Panc1 (cell line): ENCODE results near the gene UPK3BL1.
"Not testable (repeated sequence)": the region's sequence is repeated elsewhere in the genome, so short reads cannot be mapped to it uniquely, and the experiment has no call there.

Experiments
- POLR2AphosphoS5 ChIP-seq: IDR thresholded peaks from 2 replicates; pipeline ENCODE4 v1.6.1; 2012; ENCODE audit warnings: mild to moderate bottlenecking, low read depth, low read length, moderate library complexity
- TF ChIP-seq, protein P1 (sequence below): fragments of 450-650 bp; IDR thresholded peaks from 2 replicates; pipeline ENCODE4 v1.5.1; 2017; ENCODE audit warnings: mild to moderate bottlenecking
- TF ChIP-seq, protein P2 (sequence below), 2 experiments: IDR thresholded peaks; 2 replicates each; pipeline ENCODE4 v1.6.1; 2011 to 2012; ENCODE audit warnings: low read depth in 2 of 2, control low read depth in 1 of 2, low read length in 1 of 2, mild to moderate bottlenecking in 1 of 2, moderate library complexity in 1 of 2; ENCODE audit not compliant: insufficient read depth in 1 of 2

- TF ChIP-seq, protein P1, sequence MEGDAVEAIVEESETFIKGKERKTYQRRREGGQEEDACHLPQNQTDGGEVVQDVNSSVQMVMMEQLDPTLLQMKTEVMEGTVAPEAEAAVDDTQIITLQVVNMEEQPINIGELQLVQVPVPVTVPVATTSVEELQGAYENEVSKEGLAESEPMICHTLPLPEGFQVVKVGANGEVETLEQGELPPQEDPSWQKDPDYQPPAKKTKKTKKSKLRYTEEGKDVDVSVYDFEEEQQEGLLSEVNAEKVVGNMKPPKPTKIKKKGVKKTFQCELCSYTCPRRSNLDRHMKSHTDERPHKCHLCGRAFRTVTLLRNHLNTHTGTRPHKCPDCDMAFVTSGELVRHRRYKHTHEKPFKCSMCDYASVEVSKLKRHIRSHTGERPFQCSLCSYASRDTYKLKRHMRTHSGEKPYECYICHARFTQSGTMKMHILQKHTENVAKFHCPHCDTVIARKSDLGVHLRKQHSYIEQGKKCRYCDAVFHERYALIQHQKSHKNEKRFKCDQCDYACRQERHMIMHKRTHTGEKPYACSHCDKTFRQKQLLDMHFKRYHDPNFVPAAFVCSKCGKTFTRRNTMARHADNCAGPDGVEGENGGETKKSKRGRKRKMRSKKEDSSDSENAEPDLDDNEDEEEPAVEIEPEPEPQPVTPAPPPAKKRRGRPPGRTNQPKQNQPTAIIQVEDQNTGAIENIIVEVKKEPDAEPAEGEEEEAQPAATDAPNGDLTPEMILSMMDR, result not testable (repeated sequence)
- TF ChIP-seq POLR2AphosphoS5, result not testable (repeated sequence)
- TF ChIP-seq, protein P2, sequence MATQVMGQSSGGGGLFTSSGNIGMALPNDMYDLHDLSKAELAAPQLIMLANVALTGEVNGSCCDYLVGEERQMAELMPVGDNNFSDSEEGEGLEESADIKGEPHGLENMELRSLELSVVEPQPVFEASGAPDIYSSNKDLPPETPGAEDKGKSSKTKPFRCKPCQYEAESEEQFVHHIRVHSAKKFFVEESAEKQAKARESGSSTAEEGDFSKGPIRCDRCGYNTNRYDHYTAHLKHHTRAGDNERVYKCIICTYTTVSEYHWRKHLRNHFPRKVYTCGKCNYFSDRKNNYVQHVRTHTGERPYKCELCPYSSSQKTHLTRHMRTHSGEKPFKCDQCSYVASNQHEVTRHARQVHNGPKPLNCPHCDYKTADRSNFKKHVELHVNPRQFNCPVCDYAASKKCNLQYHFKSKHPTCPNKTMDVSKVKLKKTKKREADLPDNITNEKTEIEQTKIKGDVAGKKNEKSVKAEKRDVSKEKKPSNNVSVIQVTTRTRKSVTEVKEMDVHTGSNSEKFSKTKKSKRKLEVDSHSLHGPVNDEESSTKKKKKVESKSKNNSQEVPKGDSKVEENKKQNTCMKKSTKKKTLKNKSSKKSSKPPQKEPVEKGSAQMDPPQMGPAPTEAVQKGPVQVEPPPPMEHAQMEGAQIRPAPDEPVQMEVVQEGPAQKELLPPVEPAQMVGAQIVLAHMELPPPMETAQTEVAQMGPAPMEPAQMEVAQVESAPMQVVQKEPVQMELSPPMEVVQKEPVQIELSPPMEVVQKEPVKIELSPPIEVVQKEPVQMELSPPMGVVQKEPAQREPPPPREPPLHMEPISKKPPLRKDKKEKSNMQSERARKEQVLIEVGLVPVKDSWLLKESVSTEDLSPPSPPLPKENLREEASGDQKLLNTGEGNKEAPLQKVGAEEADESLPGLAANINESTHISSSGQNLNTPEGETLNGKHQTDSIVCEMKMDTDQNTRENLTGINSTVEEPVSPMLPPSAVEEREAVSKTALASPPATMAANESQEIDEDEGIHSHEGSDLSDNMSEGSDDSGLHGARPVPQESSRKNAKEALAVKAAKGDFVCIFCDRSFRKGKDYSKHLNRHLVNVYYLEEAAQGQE (IDR thresholded peaks at IDR 0.05; ENCODE audit: insufficient read depth in 1 of 2, low read depth in 2 of 2, low read length in 1 of 2), result not testable (repeated sequence)
Observed at GRCh38 chr7:102596036-102596435, 46.6 kb downstream of the UPK3BL1 start.
